ENCODE data around the gene VSIG8. TPM values are rescaled to one million over a fixed set of nuclear protein-coding genes. Genes with fewer than 3 reads are reported as not detected.
A peak's percentile ranks its signal among the peaks of the same experiment; 100 is the strongest.
"Not testable (repeated sequence)": the region's sequence is repeated elsewhere in the genome, so short reads cannot be mapped to it uniquely, and the experiment has no call there.

Gene VSIG8
- total RNA-seq, result not detected

GRCh38 chr1:159862557-159862956 is at the start of gene VSIG8:
TSS of gene VSIG8 (minus strand) at chr1:159862657. CDS start at chr1:159862521, 136 bp downstream.
- ATAC-seq (no peak), DNase-seq (ENCODE audit: low spot score) (no peak)

- DNase-seq (ENCODE audit: low spot score), result no peak
- ATAC-seq, result no peak
These were observed 49.0 kb upstream of the VSIG8 start for GRCh38 chr1:159911326-159912070.

- no peak for ATAC-seq
- DNase-seq (ENCODE audit: low spot score), result no peak
These were observed 45.8 kb upstream of the VSIG8 start for GRCh38 chr1:159908031-159908940.

GRCh38 chr1:159906960-159907359 is 44.5 kb upstream of the VSIG8 start:
- no peak for DNase-seq (ENCODE audit: low spot score)
- ATAC-seq, result no peak

- DNase-seq (ENCODE audit: low spot score); ATAC-seq: not testable (repeated sequence)
These were observed 41.6 kb upstream of the VSIG8 start for GRCh38 chr1:159904036-159904435.

- DNase-seq (ENCODE audit: low spot score) (no peak), ATAC-seq (no peak)
These were observed 40.1 kb upstream of the VSIG8 start for GRCh38 chr1:159902541-159902940.

- ATAC-seq, result no peak
- no peak for DNase-seq (ENCODE audit: low spot score)
These were observed 38.4 kb upstream of the VSIG8 start for GRCh38 chr1:159900755-159901360.

GRCh38 chr1:159900086-159900680 is 37.7 kb upstream of the VSIG8 start, which contains the start of gene CFAP45:
TSS of gene CFAP45 (minus strand) at chr1:159900165. CDS start at chr1:159900098, 67 bp downstream.
- peak; percentile 90 for ATAC-seq

GRCh38 chr1:159899634-159900033 is 37.2 kb upstream of the VSIG8 start:
- not testable (repeated sequence) for DNase-seq (ENCODE audit: low spot score); ATAC-seq

More at GRCh38 chr1:159900086-159900680, 37.7 kb upstream of the VSIG8 start, which contains the start of gene CFAP45:
- peak; percentile 77 for DNase-seq (ENCODE audit: low spot score)

GRCh38 chr1:159898527-159898926 is 36.1 kb upstream of the VSIG8 start:
- ATAC-seq (no peak), DNase-seq (ENCODE audit: low spot score) (no peak)

GRCh38 chr1:159897962-159898361 is 35.5 kb upstream of the VSIG8 start:
- ATAC-seq (no peak), DNase-seq (ENCODE audit: low spot score) (no peak)

- DNase-seq (ENCODE audit: low spot score), result no peak
- no peak for ATAC-seq
These were observed 34.1 kb upstream of the VSIG8 start for GRCh38 chr1:159896546-159896930.

- DNase-seq (ENCODE audit: low spot score), result no peak
- ATAC-seq, result peak; percentile 12
These were observed 33.5 kb upstream of the VSIG8 start for GRCh38 chr1:159895836-159896545.

GRCh38 chr1:159895286-159895685 is 32.8 kb upstream of the VSIG8 start:
- DNase-seq (ENCODE audit: low spot score), result no peak
- no peak for ATAC-seq

GRCh38 chr1:159892944-159893343 is 30.5 kb upstream of the VSIG8 start:
- ATAC-seq (peak; percentile 45), DNase-seq (ENCODE audit: low spot score) (no peak)

- DNase-seq (ENCODE audit: low spot score) (peak; percentile 85), ATAC-seq (peak; percentile 99)
These were observed 29.1 kb upstream of the VSIG8 start for GRCh38 chr1:159891275-159892157.

GRCh38 chr1:159890390-159890789 is 27.9 kb upstream of the VSIG8 start:
- no peak for ATAC-seq

GRCh38 chr1:159889821-159890252 is 27.4 kb upstream of the VSIG8 start:
- ATAC-seq (peak; percentile 61), DNase-seq (ENCODE audit: low spot score) (no peak)

More at GRCh38 chr1:159890390-159890789, 27.9 kb upstream of the VSIG8 start:
- no peak for DNase-seq (ENCODE audit: low spot score)

GRCh38 chr1:159889202-159889601 is 26.7 kb upstream of the VSIG8 start:
- ATAC-seq (no peak), DNase-seq (ENCODE audit: low spot score) (no peak)

Data from left lobe of liver (tissue), 2 donors.